Activated T-helper 2 cell treated with anti-CD3 and anti-CD28 coated beads, Interferon-gamma antibody, Interleukin-2, Interleukin-4, amounts not matched to agents 10 μg/mL and 5 μg/mL and 100 μg/mL, durations not matched to agents 14 hours and 24 hours and 36 hours (primary cell): ENCODE measurements around the gene RPS19BP1. TPM values are rescaled to one million over a fixed set of nuclear protein-coding genes. Genes with fewer than 3 reads are reported as not detected.
A peak's percentile ranks its signal among the peaks of the same experiment; 100 is the strongest.

Source experiments
- DNase-seq: peaks from one replicate; pipeline ENCODE4 v3.0.0; 2021; ENCODE audit warnings: low spot score
- H3K27ac Mint-ChIP-seq: one replicate; pipeline ENCODE4 v1.8.0; 2021; ENCODE audit warnings: mixed read lengths
- H3K27me3 Mint-ChIP-seq: one replicate; pipeline ENCODE4 v1.8.0; 2021; ENCODE audit warnings: low read depth, mixed read lengths
- H3K36me3 Mint-ChIP-seq: one replicate; pipeline ENCODE4 v1.8.0; 2021; ENCODE audit warnings: low read depth, mixed read lengths
- H3K4me1 Mint-ChIP-seq: one replicate; pipeline ENCODE4 v1.8.0; 2021; ENCODE audit warnings: low read depth, mixed read lengths
- H3K4me3 Mint-ChIP-seq: one replicate; pipeline ENCODE4 v1.8.0; 2021; ENCODE audit warnings: low read depth, mild to moderate bottlenecking, moderate library complexity, mixed read lengths
- H3K9me3 Mint-ChIP-seq: one replicate; pipeline ENCODE4 v1.8.0; 2021; ENCODE audit warnings: mixed read lengths
- intact Hi-C: fragments of 100-400 bp; cut with micrococcal nuclease; formaldehyde crosslinking; loops from one replicate; pipeline ENCODE4 v1.15.1; 2023
- total RNA-seq: library from RNA; stranded (reverse); gene quantifications from 2 replicates; pipeline ENCODE4 v1.2.3, GENCODE V29; 2022

The RPS19BP1 gene
- total RNA-seq, 1 donor from 2014 or later, result 78.4 TPM

DNA sequence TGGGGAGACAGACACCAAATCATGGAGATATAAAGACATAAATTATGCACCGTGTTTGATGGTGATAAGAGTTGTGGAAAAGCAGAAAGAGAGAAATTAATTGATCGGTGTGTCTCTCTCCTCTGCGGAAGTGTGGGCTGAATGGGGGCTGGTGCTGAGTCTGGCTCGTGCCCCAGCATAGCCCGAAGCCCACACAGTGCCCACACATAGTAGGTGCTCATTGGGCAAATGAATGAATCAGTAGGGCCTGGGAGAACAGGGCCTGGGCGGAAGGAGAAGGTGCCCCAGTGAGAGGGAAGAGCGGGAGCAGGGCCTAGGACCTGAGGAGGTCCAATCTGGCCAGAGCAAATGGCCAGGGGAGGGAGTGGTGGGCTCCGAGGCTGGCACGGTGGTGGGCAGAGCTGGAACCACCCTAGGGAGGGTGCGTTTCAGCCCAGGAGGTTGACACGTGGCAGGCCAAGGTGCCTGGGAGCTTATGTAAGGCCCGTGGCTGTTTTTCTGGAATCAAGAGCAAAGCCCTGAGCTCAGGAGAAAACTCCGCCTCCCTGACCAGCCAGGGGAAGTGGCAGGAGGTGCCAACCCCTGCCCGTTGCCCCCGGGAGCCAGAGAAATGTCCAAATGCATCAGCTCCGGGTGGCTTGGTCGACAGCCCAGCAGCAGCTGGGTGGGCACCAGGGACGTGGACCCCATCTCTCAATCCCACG is 35.9 kb upstream of the RPS19BP1 start:
- H3K9me3 Mint-ChIP-seq, result peaks cover 8% of the 10 kb centered on the region
- H3K4me1 Mint-ChIP-seq, result peaks cover 11% of the 10 kb centered on the region
- peaks cover 3% of the 10 kb centered on the region for H3K27me3 Mint-ChIP-seq
- H3K36me3 Mint-ChIP-seq, result no peaks in the 10 kb centered on the region
- H3K4me3 Mint-ChIP-seq, result no peak overlapping the region
- intact Hi-C loops, result no loop called here
- no peak overlapping the region for H3K27ac Mint-ChIP-seq
- DNase-seq, result no peak

DNA sequence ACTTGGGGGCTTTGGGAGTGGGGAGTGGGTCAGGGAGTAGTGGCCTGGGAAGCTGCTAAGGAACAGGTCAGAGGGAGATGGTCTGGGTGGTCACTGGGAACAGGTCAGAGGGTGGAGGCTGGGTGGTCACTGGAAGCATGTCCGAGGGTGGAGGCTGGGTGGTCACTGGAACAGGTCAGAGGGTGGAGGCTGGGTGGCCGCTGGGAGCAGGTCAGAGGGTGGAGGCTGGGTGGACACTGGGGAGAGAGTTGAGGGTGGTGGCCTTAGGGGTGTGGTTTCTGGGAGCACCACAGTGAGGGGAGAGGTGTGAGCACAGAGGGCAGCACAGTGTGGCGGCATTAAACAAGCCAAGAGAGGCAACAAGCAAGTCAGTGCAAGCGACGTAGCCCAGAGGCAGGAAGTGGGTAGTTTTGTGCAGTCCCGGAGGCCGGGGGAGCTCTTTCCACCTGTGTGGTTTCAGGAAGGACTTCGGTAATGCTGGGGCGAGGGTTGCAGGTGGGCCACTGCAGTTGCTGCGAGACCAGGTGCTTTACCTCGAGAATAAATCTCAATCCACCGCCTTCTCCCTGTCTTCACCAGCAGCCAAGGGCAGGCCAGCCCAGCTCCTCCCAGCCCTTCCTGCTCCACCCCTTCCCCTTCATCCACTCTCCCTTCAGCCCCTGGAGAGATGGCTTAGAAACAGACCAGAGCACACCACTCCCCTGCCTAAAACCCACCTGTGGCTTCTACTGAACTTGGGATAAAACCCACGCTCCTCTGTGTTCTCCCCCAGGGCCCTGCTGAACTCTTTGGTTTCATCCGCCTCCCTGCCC is 34.8 kb upstream of the RPS19BP1 start:
- DNase-seq, result peak; percentile 41
- no peak overlapping the region for H3K4me3 Mint-ChIP-seq
- peaks cover 11% of the 10 kb centered on the region for H3K4me1 Mint-ChIP-seq
- intact Hi-C loops, result no loop called here
- H3K27me3 Mint-ChIP-seq, result peaks cover 3% of the 10 kb centered on the region
- no peak overlapping the region for H3K27ac Mint-ChIP-seq
- peaks cover 8% of the 10 kb centered on the region for H3K9me3 Mint-ChIP-seq
- H3K36me3 Mint-ChIP-seq, result no peaks in the 10 kb centered on the region

DNA sequence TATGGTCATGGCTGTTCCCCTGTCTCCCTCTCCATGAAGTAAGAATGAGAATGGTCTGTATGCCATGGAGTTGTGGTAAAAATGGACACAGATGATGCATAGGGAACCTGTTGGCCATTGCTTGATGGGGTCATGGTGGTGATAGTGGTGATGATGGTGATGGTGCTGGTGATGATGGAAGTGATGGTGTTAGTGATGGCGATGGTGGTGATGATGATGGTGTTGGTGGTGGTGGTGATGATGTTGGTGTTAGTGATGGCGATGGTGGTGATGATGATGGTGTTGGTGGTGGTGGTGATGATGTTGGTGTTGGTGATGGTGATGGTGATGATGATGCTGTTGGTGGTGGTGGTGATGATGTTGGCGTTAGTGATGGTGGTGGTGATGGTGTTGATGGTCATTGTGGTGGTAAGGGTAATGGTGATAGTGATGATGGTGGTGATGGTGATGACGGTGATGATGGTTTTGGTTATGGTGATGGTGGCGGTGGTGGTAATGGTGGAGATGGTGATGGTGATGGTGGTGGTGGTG is 32.9 kb upstream of the RPS19BP1 start:
- Mint-ChIP-seq H3K4me3 (no peak overlapping the region), H3K4me1 (peaks cover 11% of the 10 kb centered on the region), H3K36me3 (no peaks in the 10 kb centered on the region), H3K27ac (no peak overlapping the region), H3K9me3 (peaks cover 8% of the 10 kb centered on the region), H3K27me3 (peaks cover 9% of the 10 kb centered on the region)
- DNase-seq, result no peak
- intact Hi-C loops, result no loop called here

DNA sequence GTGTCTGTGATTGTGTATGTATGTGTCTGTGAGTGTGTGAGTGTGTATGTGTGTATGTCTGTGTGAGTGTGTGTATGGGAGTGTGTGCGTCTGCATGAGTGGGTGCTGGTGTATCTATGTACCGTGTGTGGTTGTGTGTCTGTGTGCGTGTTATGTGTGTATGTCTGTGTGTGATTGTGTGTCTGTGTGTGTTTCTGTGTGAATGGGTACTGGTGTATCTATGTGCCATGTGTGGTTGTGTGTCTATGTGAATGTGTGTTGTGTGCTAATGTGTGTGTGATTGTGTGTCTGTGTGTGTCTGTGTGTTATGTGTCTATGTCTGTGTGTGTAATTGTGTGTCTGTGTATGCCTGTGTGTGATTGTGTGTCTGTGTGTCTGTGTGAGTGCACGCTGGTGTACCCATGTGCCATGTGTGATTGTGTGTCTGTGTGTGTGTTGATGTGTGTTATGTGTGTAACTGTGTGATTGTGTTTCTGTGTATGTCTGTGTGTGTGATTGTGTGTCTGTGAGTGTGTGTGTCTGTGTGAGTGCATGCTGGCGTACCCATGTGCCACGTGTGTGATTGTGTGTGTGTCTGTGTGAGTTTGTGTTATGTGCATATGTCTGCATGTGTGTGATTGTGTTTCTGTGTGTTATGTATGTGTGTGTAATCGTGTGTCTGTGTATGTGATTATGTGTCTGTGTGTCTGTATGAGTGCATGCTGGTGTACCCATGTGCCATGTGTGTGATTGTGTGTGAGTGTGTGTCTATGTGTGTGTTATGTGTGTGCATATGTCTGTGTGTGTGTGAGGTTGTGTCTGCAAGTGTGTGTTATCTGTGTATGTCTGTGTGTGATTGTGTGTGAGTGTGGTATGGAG is 31.3 kb upstream of the RPS19BP1 start:
- H3K27me3 Mint-ChIP-seq, result peaks cover 13% of the 10 kb centered on the region
- no peak overlapping the region for H3K4me3 Mint-ChIP-seq
- intact Hi-C loops, result no loop called here
- no peak overlapping the region for H3K27ac Mint-ChIP-seq
- H3K9me3 Mint-ChIP-seq, result peaks cover 8% of the 10 kb centered on the region
- peaks cover 11% of the 10 kb centered on the region for H3K4me1 Mint-ChIP-seq
- H3K36me3 Mint-ChIP-seq, result no peaks in the 10 kb centered on the region
- DNase-seq, result no peak

DNA sequence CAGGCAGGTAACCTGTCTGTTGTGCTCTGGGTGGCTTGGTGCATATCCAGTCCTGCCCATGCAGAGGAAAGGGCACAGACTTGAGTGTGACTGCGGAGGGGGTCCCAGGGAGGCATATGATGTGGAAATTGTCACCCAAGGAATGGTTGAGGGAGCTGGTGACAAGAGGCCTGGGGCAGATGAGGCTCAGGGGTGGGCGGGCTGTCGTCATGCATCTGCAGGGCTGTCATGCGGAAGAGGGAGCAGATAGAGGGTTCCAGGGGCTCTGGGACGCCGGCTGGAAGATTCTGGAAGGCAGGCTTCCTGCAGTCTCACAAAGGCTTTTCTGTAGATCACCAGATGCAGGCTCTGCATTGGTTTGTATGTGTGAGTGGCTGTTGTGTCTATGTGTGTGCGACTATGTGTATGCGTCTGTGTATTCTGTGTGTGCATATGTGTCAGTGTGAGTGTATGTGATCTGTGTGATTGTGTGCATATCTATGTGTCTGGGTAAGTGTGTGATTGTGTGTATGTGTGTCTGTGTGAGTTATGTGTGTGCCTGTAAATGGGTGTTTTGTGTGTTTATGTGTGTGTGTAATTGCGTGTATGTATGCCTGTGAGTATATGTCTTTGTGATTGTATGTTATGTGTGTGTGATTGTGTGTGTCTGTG is 30.4 kb upstream of the RPS19BP1 start:
- Mint-ChIP-seq H3K4me3 (no peak overlapping the region), H3K9me3 (peaks cover 8% of the 10 kb centered on the region)

DNA sequence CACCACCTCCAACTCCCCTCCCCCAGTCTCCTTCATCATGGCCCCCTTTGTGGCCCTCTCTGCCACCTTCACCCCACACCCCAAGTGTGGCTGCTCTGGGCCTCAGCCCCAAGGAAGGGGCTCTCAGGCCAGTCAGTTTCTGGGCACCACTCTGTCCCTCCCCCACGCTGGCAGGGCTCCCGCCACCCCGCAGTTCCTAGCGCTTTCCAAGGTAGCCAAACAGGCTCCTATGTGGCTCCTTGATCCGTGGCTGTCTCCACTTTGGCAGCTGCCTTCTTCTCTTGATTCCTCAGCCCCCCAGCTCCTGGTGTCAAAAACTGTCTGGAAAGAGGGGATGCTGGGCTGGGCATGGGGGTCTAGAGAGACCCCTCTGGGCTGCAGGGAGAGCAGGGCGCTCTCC is 27.6 kb upstream of the RPS19BP1 start:
- intact Hi-C loops, result no loop called here
- H3K27ac Mint-ChIP-seq, result no peak overlapping the region
- H3K4me3 Mint-ChIP-seq, result no peak overlapping the region
- peaks cover 2% of the 10 kb centered on the region for H3K4me1 Mint-ChIP-seq
- no peaks in the 10 kb centered on the region for H3K9me3 Mint-ChIP-seq
- no peaks in the 10 kb centered on the region for H3K36me3 Mint-ChIP-seq
- H3K27me3 Mint-ChIP-seq, result peaks cover 35% of the 10 kb centered on the region
- no peak for DNase-seq

More for the DNA sequence above, 30.4 kb upstream of the RPS19BP1 start:
- Mint-ChIP-seq H3K36me3 (no peaks in the 10 kb centered on the region), H3K27me3 (peaks cover 18% of the 10 kb centered on the region), H3K4me1 (peaks cover 10% of the 10 kb centered on the region), H3K27ac (no peak overlapping the region)
- no peak for DNase-seq
- intact Hi-C loops, result no loop called here

DNA sequence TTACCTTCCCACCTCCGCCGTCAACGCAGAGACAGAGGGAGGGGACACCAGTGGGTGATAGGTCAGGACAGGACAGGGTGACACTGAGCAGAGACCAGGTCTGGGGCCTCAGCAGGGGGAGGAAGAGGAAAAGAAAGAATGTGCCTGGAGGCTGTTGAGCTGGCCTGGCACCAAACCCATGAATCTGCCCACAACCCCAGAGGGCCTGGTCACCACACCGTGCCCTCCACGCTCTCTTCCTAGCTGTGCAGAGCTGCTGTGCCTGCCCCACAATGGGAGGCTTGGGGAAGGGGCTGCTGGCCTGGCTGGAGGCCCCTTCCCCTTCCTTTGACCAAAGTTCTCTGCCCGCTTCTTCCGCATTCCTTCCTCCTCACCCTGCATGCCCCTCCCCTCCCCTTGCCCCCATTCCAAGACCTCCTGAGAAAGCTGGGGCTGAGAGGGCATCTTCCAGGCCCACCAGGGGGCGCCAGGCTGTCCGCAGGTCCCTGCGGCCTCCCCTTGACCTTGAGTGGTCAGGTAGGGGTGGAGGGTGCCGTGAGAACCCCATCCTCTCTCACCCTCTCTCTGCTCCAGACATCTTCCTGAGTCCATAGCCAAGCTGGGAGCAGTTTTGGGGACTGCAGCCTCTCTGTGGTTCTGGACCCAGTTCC is 27.0 kb upstream of the RPS19BP1 start:
- no peak overlapping the region for H3K27ac Mint-ChIP-seq
- H3K27me3 Mint-ChIP-seq, result peaks cover 36% of the 10 kb centered on the region
- peaks cover 2% of the 10 kb centered on the region for H3K4me1 Mint-ChIP-seq
- no peak for DNase-seq
- no peaks in the 10 kb centered on the region for H3K36me3 Mint-ChIP-seq
- H3K9me3 Mint-ChIP-seq, result no peaks in the 10 kb centered on the region
- intact Hi-C loops, result no loop called here
- no peak overlapping the region for H3K4me3 Mint-ChIP-seq

DNA sequence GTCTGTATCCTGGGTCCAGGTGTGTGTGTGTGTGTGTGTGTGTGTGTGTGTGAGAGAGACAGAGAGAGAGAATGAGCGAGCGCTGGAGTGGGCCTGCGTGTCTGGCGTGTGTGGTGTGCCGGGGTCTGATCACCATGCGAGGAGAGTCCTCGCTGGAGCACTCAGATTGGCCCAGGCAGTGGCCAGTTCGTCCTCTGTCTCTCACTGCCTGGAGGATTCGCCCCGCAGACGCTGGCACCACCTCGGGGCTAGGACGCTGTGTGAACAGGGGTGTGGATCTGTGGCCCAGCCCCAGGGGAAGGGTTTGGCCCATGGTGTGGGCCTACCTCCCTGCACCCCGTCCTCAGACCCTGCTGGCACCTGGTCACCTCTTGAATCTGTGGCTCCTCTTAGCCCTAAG is 26.4 kb upstream of the RPS19BP1 start:
- intact Hi-C loops, result no loop called here
- Mint-ChIP-seq H3K4me3 (no peak overlapping the region), H3K27me3 (peaks cover 42% of the 10 kb centered on the region)

DNA sequence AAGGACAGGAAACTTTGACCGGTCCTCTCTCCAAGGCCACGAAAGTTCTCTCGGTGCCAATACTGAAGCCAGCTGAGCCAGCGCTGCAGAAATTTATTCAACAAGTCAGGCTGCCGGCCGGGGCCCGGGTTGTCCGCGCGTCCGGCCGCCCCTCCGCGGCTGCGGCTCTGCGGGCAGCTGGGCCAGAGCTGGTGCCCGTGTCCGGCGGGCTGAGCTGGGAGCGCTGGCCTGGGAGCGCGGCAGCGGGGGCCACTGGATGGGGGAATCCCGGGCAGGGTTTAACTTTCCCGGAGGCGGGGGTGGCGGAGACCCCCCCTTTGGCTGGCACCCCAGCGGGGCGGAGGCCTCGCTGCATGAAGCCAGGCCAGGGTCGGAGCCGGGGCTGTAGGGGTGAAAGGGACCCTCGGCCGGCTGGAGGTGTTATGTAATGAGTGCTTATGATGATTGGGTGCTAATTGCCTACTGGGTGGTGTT is 25.7 kb upstream of the RPS19BP1 start:
- H3K27me3 Mint-ChIP-seq, result peaks cover 42% of the 10 kb centered on the region
- intact Hi-C loops, result no loop called here
- no peaks in the 10 kb centered on the region for H3K36me3 Mint-ChIP-seq
- H3K9me3 Mint-ChIP-seq, result no peaks in the 10 kb centered on the region
- H3K4me1 Mint-ChIP-seq, result peaks cover 2% of the 10 kb centered on the region
- no peak for DNase-seq
- H3K4me3 Mint-ChIP-seq, result peak overlapping the region; percentile 17
- H3K27ac Mint-ChIP-seq, result no peak overlapping the region

More for the DNA sequence above, 26.4 kb upstream of the RPS19BP1 start:
- Mint-ChIP-seq H3K9me3 (no peaks in the 10 kb centered on the region), H3K36me3 (no peaks in the 10 kb centered on the region), H3K27ac (no peak overlapping the region), H3K4me1 (peaks cover 2% of the 10 kb centered on the region)
- no peak for DNase-seq

DNA sequence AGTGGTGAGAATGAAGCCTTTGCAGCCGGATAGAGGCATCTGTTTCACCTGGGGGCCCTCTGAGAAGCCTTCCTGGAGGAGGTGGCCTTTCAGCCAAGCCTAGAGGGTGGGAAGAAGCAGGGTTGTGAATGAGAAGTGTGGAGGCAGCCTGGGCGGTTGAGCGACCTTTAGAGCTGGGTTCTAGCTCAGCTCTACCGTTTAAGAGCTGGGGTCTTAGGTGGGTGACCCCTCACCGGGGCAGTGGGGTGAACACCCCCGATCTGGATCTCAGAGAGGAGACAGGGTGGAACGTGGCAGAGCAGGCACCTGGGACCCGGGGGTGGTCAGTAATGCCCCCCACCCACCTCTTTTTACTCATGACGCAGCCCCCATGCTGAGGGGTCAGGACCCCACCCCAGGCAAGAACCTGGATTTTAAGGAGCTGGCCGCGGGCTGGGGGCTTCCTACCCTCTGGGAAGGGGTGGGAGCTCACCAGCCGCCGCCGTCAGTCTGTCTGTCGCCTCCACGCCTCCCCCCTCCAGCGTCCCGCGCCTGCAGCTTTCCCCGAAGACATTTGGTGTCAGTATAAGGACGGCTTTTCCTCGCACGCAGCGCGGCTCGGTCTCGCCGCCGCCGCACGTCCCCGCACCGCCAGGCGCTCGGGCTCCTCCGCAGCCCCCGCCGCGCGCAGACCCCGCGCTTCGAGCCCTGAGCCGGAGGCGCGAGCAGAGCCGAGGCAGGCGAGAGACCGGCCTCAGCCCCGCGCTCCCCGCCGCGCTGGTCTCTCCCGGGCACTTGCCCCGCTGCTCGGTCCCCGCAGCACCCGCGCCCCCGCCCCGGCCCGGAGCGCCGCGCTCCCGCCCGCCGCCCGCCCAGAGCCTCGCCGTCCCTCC is 24.7 kb upstream of the RPS19BP1 start:
- intact Hi-C loops, result no loop called here
- H3K27me3 Mint-ChIP-seq, result peaks cover 49% of the 10 kb centered on the region

DNA sequence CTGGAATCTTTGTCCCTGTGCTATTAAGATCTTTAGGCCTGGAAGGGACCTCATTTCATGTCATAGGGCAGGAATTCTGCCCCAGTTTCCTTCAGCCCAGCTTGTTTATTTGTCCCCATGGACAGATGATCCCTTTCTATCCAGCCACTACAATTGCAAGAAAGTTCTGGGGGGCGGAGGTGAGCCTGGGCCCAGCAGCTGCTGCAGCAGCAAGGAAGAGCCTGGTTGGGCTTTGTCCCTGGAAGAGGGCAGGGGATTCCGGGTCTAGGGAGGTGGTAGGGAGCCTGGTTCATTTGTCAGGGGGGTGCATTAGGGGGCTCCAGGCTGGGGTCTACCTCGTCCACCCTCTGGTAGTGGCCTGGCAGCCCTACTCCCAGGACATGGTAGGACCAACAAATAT is 21.6 kb upstream of the RPS19BP1 start:
- H3K4me3 Mint-ChIP-seq, result no peak overlapping the region
- H3K4me1 Mint-ChIP-seq, result peaks cover 2% of the 10 kb centered on the region
- intact Hi-C loops, result loop anchor here (1.0 kb wide), 1 partner anchor 18 kb away; no protein-coding TSS in a partner anchor
- H3K27me3 Mint-ChIP-seq, result peaks cover 51% of the 10 kb centered on the region
- no peaks in the 10 kb centered on the region for H3K36me3 Mint-ChIP-seq
- no peak for DNase-seq
- no peaks in the 10 kb centered on the region for H3K9me3 Mint-ChIP-seq
- H3K27ac Mint-ChIP-seq, result no peak overlapping the region

More for the DNA sequence above, 24.7 kb upstream of the RPS19BP1 start:
- no peak for DNase-seq
- Mint-ChIP-seq H3K36me3 (no peaks in the 10 kb centered on the region), H3K27ac (no peak overlapping the region), H3K4me1 (peaks cover 2% of the 10 kb centered on the region), H3K4me3 (peak overlapping the region; percentile 41), H3K9me3 (no peaks in the 10 kb centered on the region)
